Hematopoietic multipotent progenitor cell (in vitro differentiated cells): Measurements from ENCODE around the gene PRKCG. TPM values are rescaled to one million over a fixed set of nuclear protein-coding genes. Genes with fewer than 3 reads are reported as not detected.
"Not testable (repeated sequence)": the region's sequence is repeated elsewhere in the genome, so short reads cannot be mapped to it uniquely, and the experiment has no call there.

ENCODE experiments used
- DNase-seq, 3 donors: peaks; one replicate each; pipeline ENCODE4 v3.0.0-alpha.2; 2011 to 2015; ENCODE audit warnings: low read depth in 2 of 3, low spot score in 2 of 3
- total RNA-seq: library from RNA; depleted of rRNA; stranded (reverse); fragments of >200 nt; gene quantifications from one replicate; pipeline ENCODE4 v1.2.3, GENCODE V29; 2012

Gene PRKCG
- under 0.01 TPM for total RNA-seq

GRCh38 chr19:53881482-53882390 is at the start of gene PRKCG:
Gene PRKCG, plus strand, starts transcription at chr19:53882197. Its CDS starts 298 bp downstream, at chr19:53882495.
- peak in 2 of 3 donors; percentile 65 to 79 for DNase-seq

- DNase-seq: not testable (repeated sequence)
Observed at GRCh38 chr19:53832861-53833260, 49.1 kb upstream of the PRKCG start.

- not testable (repeated sequence) for DNase-seq
Observed at GRCh38 chr19:53838446-53838845, 43.6 kb upstream of the PRKCG start.

GRCh38 chr19:53840241-53840640 is 41.8 kb upstream of the PRKCG start:
- DNase-seq: not testable (repeated sequence)

- DNase-seq: not testable (repeated sequence)
Observed at GRCh38 chr19:53840914-53841313, 41.1 kb upstream of the PRKCG start.

- no peak for DNase-seq
Observed at GRCh38 chr19:53844849-53845246, 37.1 kb upstream of the PRKCG start.

GRCh38 chr19:53847555-53847954 is 34.4 kb upstream of the PRKCG start:
- DNase-seq: no peak

GRCh38 chr19:53849237-53849676 is 32.7 kb upstream of the PRKCG start:
- DNase-seq: no peak

- no peak for DNase-seq
Observed at GRCh38 chr19:53853707-53854106, 28.3 kb upstream of the PRKCG start.

- no peak for DNase-seq
Observed at GRCh38 chr19:53864308-53864836, 17.6 kb upstream of the PRKCG start.

GRCh38 chr19:53865523-53865917 is 16.5 kb upstream of the PRKCG start:
- peak in 2 of 3 donors; percentile 63 to 68 for DNase-seq

- DNase-seq: peak in 2 of 3 donors; percentile 77 to 82
Observed at GRCh38 chr19:53865918-53866864, 15.8 kb upstream of the PRKCG start.

- DNase-seq: no peak
Observed at GRCh38 chr19:53866865-53867224, 15.2 kb upstream of the PRKCG start.

- DNase-seq: peak; percentile 100
Observed at GRCh38 chr19:53867225-53868090, 14.5 kb upstream of the PRKCG start, which contains the start of gene MYADM. Gene MYADM, plus strand, starts transcription at chr19:53867883. Its CDS starts 5,647 bp downstream, at chr19:53873530.

GRCh38 chr19:53868091-53868891 is 13.7 kb upstream of the PRKCG start:
- no peak for DNase-seq

GRCh38 chr19:53868892-53869804 is 12.8 kb upstream of the PRKCG start:
- peak; percentile 76 to 93 (median 92) for DNase-seq

- not testable (repeated sequence) for DNase-seq
Observed at GRCh38 chr19:53869805-53870484, 12.1 kb upstream of the PRKCG start.
